ENCODE results near the gene OTOA. TPM values are rescaled to one million over a fixed set of nuclear protein-coding genes. Genes with fewer than 3 reads are reported as not detected.
"Not testable (repeated sequence)": the region's sequence is repeated elsewhere in the genome, so short reads cannot be mapped to it uniquely, and the experiment has no call there.

OTOA gene
- total and polyA plus RNA-seq, 2 donors (not counting 3 experiments of a cell fraction or from before 2014, with no cell fraction given): 0.22 TPM; not detected in 1

DNA sequence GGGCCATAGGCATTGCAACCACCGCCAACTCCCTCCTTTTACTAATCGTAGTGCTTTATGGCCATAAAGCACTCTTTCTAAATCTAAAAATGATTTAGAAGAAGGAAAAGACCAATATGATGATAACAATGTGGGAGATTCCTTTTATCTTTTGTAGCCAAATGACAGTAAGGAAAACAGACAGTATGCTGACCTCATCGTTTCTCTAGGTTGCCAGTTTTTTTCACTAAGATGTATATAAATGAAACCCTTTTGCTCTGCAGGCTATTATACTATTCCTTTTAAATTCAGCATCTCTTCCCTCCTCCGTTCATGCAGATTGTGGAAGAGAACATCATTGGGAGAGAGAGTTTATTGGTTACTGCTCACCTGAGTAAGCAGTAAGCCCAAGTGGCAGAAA lies 25.3 kb downstream of the OTOA start:
- no peaks in the 10 kb centered on the region for H4K20me1 ChIP-seq (replicated peaks; ENCODE audit: control insufficient read depth, extremely low read depth, insufficient read depth, low read length)
- BruUV-seq (replicated peaks): no TSS peak
- dilution Hi-C loops (cut with MboI; ENCODE audit: extremely low pct_ligation_motif_present, low sequenced_read_pairs): no loop called here
- no peak overlapping the region for H2AFZ ChIP-seq (ENCODE audit: low read depth, low read length)
- no peak overlapping the region for H3K4me2 ChIP-seq (ENCODE audit: insufficient read depth, low read length)
- H3K9me1 ChIP-seq (replicated peaks; ENCODE audit: control insufficient read depth, extremely low read depth, insufficient read depth, low read length): no peaks in the 10 kb centered on the region
- H3K4me1 ChIP-seq (ENCODE audit: control insufficient read depth, extremely low read depth, insufficient read depth, low read length): no peaks in the 10 kb centered on the region
- H3K36me3 ChIP-seq (ENCODE audit: control insufficient read depth in 2 of 2, extremely low read depth in 1 of 2, insufficient read depth in 2 of 2, low read length in 2 of 2): no peaks in the 10 kb centered on the region
- TF ChIP-seq MYC (IDR thresholded peaks at IDR 0.05; ENCODE audit: low read depth, low read length) (no peak), EZH2 (IDR thresholded peaks at IDR 0.05; ENCODE audit: borderline replicate concordance, low read depth, low read length, severe bottlenecking) (no peak), GATA2 (IDR thresholded peaks at IDR 0.05; ENCODE audit: insufficient read depth, insufficient read length, low read depth, low read length) (no peak), FOS (IDR thresholded peaks at IDR 0.05; ENCODE audit: borderline replicate concordance, insufficient read depth, low read length) (no peak), JUN (IDR thresholded peaks at IDR 0.05; ENCODE audit: borderline replicate concordance, insufficient read depth, insufficient read length, low read depth) (no peak), POLR2A (IDR thresholded peaks at IDR 0.05; ENCODE audit: low read depth, low read length) (no peak), POLR2AphosphoS5 (IDR thresholded peaks at IDR 0.05; ENCODE audit: insufficient read depth, low read depth, low read length) (no peak)
- TF ChIP-seq, protein P1, sequence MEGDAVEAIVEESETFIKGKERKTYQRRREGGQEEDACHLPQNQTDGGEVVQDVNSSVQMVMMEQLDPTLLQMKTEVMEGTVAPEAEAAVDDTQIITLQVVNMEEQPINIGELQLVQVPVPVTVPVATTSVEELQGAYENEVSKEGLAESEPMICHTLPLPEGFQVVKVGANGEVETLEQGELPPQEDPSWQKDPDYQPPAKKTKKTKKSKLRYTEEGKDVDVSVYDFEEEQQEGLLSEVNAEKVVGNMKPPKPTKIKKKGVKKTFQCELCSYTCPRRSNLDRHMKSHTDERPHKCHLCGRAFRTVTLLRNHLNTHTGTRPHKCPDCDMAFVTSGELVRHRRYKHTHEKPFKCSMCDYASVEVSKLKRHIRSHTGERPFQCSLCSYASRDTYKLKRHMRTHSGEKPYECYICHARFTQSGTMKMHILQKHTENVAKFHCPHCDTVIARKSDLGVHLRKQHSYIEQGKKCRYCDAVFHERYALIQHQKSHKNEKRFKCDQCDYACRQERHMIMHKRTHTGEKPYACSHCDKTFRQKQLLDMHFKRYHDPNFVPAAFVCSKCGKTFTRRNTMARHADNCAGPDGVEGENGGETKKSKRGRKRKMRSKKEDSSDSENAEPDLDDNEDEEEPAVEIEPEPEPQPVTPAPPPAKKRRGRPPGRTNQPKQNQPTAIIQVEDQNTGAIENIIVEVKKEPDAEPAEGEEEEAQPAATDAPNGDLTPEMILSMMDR (IDR thresholded peaks at IDR 0.05; ENCODE audit: extremely low read depth in 1 of 2, insufficient read depth in 1 of 2, low read depth in 1 of 2, low read length in 2 of 2): no peak
- TF ChIP-seq, protein P2, sequence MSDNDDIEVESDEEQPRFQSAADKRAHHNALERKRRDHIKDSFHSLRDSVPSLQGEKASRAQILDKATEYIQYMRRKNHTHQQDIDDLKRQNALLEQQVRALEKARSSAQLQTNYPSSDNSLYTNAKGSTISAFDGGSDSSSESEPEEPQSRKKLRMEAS (IDR thresholded peaks at IDR 0.05; ENCODE audit: insufficient read depth, insufficient read length): no peak
- DNase-seq (ENCODE audit: low read depth, low spot score) (no peak), FAIRE-seq (no peak)
- no peak overlapping the region for H3K9ac ChIP-seq (replicated peaks; ENCODE audit: extremely low read depth, insufficient read depth, low read length)
- no peak overlapping the region for H3K4me3 ChIP-seq (replicated peaks in 1 of 3; ENCODE audit: insufficient read depth in 1 of 3, low read depth in 1 of 3, low read length in 3 of 3)
- H3K79me2 ChIP-seq (ENCODE audit: control insufficient read depth, insufficient read depth, low read length): no peaks in the 10 kb centered on the region
- CTCF ChIA-PET: interaction anchor here (0.6 kb wide), 1 partner anchor 978 kb away, joined by 3 read pairs; no protein-coding TSS in a partner anchor
- H3K27me3 ChIP-seq (ENCODE audit: control insufficient read depth in 2 of 2, insufficient read depth in 2 of 2, low read length in 2 of 2): no peaks in the 10 kb centered on the region
- POLR2A ChIA-PET: no interaction called here
- intact Hi-C loops (cut with micrococcal nuclease): no loop called here
- H3K9me3 ChIP-seq (replicated peaks; ENCODE audit: control insufficient read depth, insufficient read depth, low read length): no peaks in the 10 kb centered on the region
- no peak overlapping the region for H3K27ac ChIP-seq (ENCODE audit: insufficient read depth, low read depth, low read length)

DNA sequence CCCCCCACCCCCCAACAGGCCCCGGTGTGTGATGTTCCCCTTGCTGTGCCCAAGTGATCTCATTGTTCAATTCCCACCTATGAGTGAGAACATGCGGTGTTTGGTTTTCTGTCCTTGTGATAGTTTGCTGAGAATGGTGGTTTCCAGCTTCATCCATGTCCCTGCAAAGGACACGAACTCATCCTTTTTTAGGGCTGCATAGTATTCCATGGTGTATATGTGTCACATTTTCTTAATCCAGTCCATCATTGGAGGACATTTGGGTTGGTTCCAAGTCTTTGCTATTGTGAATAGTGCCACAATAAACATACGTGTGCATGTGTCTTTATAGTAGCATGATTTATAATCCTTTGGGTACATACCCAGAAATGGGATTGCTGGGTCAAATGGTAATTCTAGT lies 27.2 kb downstream of the OTOA start:
- H4K20me1 ChIP-seq (replicated peaks; ENCODE audit: control insufficient read depth, extremely low read depth, insufficient read depth, low read length); dilution Hi-C loops (cut with MboI; ENCODE audit: extremely low pct_ligation_motif_present, low sequenced_read_pairs); H3K4me1 ChIP-seq (ENCODE audit: control insufficient read depth, extremely low read depth, insufficient read depth, low read length); H2AFZ ChIP-seq (ENCODE audit: low read depth, low read length); H3K79me2 ChIP-seq (ENCODE audit: control insufficient read depth, insufficient read depth, low read length); FAIRE-seq; intact Hi-C loops (cut with micrococcal nuclease); H3K4me2 ChIP-seq (ENCODE audit: insufficient read depth, low read length); H3K4me3 ChIP-seq (replicated peaks in 1 of 3; ENCODE audit: insufficient read depth in 1 of 3, low read depth in 1 of 3, low read length in 3 of 3); H3K9me3 ChIP-seq (replicated peaks; ENCODE audit: control insufficient read depth, insufficient read depth, low read length); H3K9me1 ChIP-seq (replicated peaks; ENCODE audit: control insufficient read depth, extremely low read depth, insufficient read depth, low read length); H3K27me3 ChIP-seq (ENCODE audit: control insufficient read depth in 2 of 2, insufficient read depth in 2 of 2, low read length in 2 of 2); H3K36me3 ChIP-seq (ENCODE audit: control insufficient read depth in 2 of 2, extremely low read depth in 1 of 2, insufficient read depth in 2 of 2, low read length in 2 of 2); H3K9ac ChIP-seq (replicated peaks; ENCODE audit: extremely low read depth, insufficient read depth, low read length); H3K27ac ChIP-seq (ENCODE audit: insufficient read depth, low read depth, low read length); DNase-seq (ENCODE audit: low read depth, low spot score); BruUV-seq (replicated peaks); POLR2A ChIA-PET: not testable (repeated sequence)
- CTCF ChIA-PET: interaction anchor here (0.6 kb wide), 1 partner anchor 386 kb away, joined by 4 read pairs; no protein-coding TSS in a partner anchor

Data from endothelial cell of umbilical vein (primary cell).